HepG2 (cell line): ENCODE data around the gene TMEM183A. TPM values are rescaled to one million over a fixed set of nuclear protein-coding genes. Genes with fewer than 3 reads are reported as not detected.

Experiments used
- ATAC-seq: fragments of 200-7000 bp; cut with Tn5 transposase; 3 replicates; pipeline ENCODE4 v1.9.1; 2020; ENCODE audit warnings: mild to moderate bottlenecking, moderate library complexity
- BruUV-seq: library from RNA; stranded (reverse); fragments of 400-500 nt; replicated peaks from 2 replicates; lab custom pipeline; 2021; lab: Mats Ljungman, UMichigan
- CTCF ChIA-PET: fragments of 300-600 bp; formaldehyde crosslinking; extraction: SDS; loops from one replicate; lab custom pipeline; 2021; ENCODE audit warnings: low total read pairs, inconsistent platforms, low intra/inter-chr PET ratio; lab: Yijun Ruan, JAX
- POLR2A ChIA-PET: fragments of 350-600 bp; sonication (Branson Sonifier 250); formaldehyde crosslinking; loops from one replicate; lab custom pipeline; 2020; ENCODE audit warnings: antibody characterized with exemption, inconsistent platforms; lab: Yijun Ruan, JAX
- DNase-seq: peaks from one replicate; pipeline ENCODE4 v3.0.0-alpha.2; 2015; ENCODE audit warnings: low spot score
- FAIRE-seq: peaks from 3 replicates; lab custom pipeline; 2011; peaks lifted over from hg19 to GRCh38; lab: Jason Lieb, UNC
- H2AFZ ChIP-seq: one replicate; pipeline ENCODE4 v1.6.1; 2011; ENCODE audit warnings: low read length, inconsistent platforms
- H3K27ac ChIP-seq: fragments of 300-600 bp; 3 replicates; pipeline ENCODE4 v1.8.0; 2011; ENCODE audit warnings: mixed run types, mild to moderate bottlenecking, mixed read lengths, low read length, inconsistent platforms; ENCODE audit not compliant: insufficient read depth; ENCODE audit errors: extremely low read length
- H3K27me3 ChIP-seq, 2 experiments: fragments of 200-600 bp in 1 of 2; 2 replicates in 1 of 2; 3 replicates in 1 of 2; pipeline versions ENCODE4 v1.6.0 to v1.8.0; 2011; ENCODE audit warnings: low read length in 2 of 2, mild to moderate bottlenecking in 2 of 2, moderate library complexity in 2 of 2, inconsistent platforms in 1 of 2; ENCODE audit not compliant: insufficient read depth in 2 of 2, control insufficient read depth in 1 of 2
- H3K36me3 ChIP-seq, 2 experiments: fragments of 200-600 bp in 1 of 2; replicated peaks in 1 of 2; 2 replicates in 1 of 2; 3 replicates in 1 of 2; pipeline versions ENCODE4 v1.5.1 to v1.8.0; 2011; ENCODE audit warnings: low read length in 2 of 2, inconsistent platforms in 1 of 2; ENCODE audit not compliant: insufficient read depth in 2 of 2, control insufficient read depth in 1 of 2
- H3K4me1 ChIP-seq: 2 replicates; pipeline ENCODE4 v1.5.1; 2012; ENCODE audit warnings: low read length, inconsistent platforms; ENCODE audit not compliant: insufficient read depth
- H3K4me2 ChIP-seq: 2 replicates; pipeline ENCODE4 v1.6.0; 2011; ENCODE audit warnings: low read depth, low read length, inconsistent platforms
- H3K4me3 ChIP-seq, 3 experiments: fragments of 200-600 bp in 1 of 3; sonication (generic), shearing (Covaris generic) in 1 of 3; replicated peaks in 1 of 3; 2 replicates each; pipeline ENCODE4 v1.5.1; 2011 to 2016; ENCODE audit warnings: low read length in 3 of 3, inconsistent platforms in 2 of 3, low read depth in 2 of 3, mild to moderate bottlenecking in 2 of 3, control low read depth in 1 of 3, mixed read lengths in 1 of 3; ENCODE audit not compliant: insufficient read depth in 1 of 3
- H3K79me2 ChIP-seq: one replicate; pipeline ENCODE4 v1.6.1; 2011; ENCODE audit warnings: low read length, inconsistent platforms; ENCODE audit not compliant: insufficient read depth
- H3K9ac ChIP-seq: 2 replicates; pipeline ENCODE4 v1.6.0; 2011; ENCODE audit warnings: mild to moderate bottlenecking, low read depth, low read length, inconsistent platforms; ENCODE audit not compliant: insufficient read depth
- H3K9me3 ChIP-seq: 2 replicates; pipeline ENCODE4 v1.5.1; 2012; ENCODE audit warnings: mild to moderate bottlenecking, low read length
- H4K20me1 ChIP-seq: 2 replicates; pipeline ENCODE4 v1.6.0; 2011; ENCODE audit warnings: inconsistent platforms, mild to moderate bottlenecking, low read length, moderate library complexity; ENCODE audit not compliant: insufficient read depth
- BCL6 ChIP-seq: IDR thresholded peaks from 2 replicates; pipeline ENCODE4 v1.6.1; 2016; ENCODE audit warnings: missing genetic modification reagents, missing compliant biosample characterization
- ELF1 ChIP-seq: sonication (generic); formaldehyde crosslinking; IDR thresholded peaks from 2 replicates; pipeline ENCODE4 v1.4.0; 2020; ENCODE audit warnings: missing genetic modification reagents
- KAT8 ChIP-seq: IDR thresholded peaks from 2 replicates; pipeline ENCODE4 v1.6.1; 2016; ENCODE audit warnings: missing genetic modification reagents, missing compliant biosample characterization
- SP140L ChIP-seq: sonication (generic); formaldehyde crosslinking; IDR thresholded peaks from 2 replicates; pipeline ENCODE4 v1.4.0; 2020; ENCODE audit warnings: missing genetic modification reagents, borderline replicate concordance
- SP5 ChIP-seq: IDR thresholded peaks from 2 replicates; pipeline ENCODE4 v1.6.1; 2016; ENCODE audit warnings: low read depth, borderline replicate concordance
- SYNCRIP ChIP-seq: fragments of 200-400 bp; formaldehyde crosslinking; IDR thresholded peaks from 2 replicates; pipeline ENCODE4 v1.6.1; 2018; ENCODE audit warnings: mild to moderate bottlenecking, low read depth, low read length; ENCODE audit not compliant: insufficient read depth
- U2AF2 ChIP-seq: fragments of 200-400 bp; formaldehyde crosslinking; IDR thresholded peaks from 2 replicates; pipeline ENCODE4 v1.6.1; 2017; ENCODE audit warnings: low read depth, mild to moderate bottlenecking, low read length
- ZBTB42 ChIP-seq: sonication (generic); formaldehyde crosslinking; IDR thresholded peaks from 2 replicates; pipeline ENCODE4 v1.5.0; 2020; ENCODE audit warnings: mild to moderate bottlenecking, missing genetic modification reagents
- ZNF20 ChIP-seq: sonication (generic); formaldehyde crosslinking; IDR thresholded peaks from 2 replicates; pipeline ENCODE4 v1.4.0; 2020; ENCODE audit warnings: mild to moderate bottlenecking, moderate library complexity, missing genetic modification reagents
- ZNF274 ChIP-seq: sonication (generic); formaldehyde crosslinking; IDR thresholded peaks from 2 replicates; pipeline ENCODE4 v1.5.1; 2020; ENCODE audit warnings: mild to moderate bottlenecking, missing genetic modification reagents
- ZNF775 ChIP-seq: sonication (generic); formaldehyde crosslinking; IDR thresholded peaks from 2 replicates; pipeline ENCODE4 v1.4.0; 2020; ENCODE audit warnings: missing genetic modification reagents, mild to moderate bottlenecking, moderate library complexity, borderline replicate concordance
- ZNF879 ChIP-seq: sonication (generic); formaldehyde crosslinking; IDR thresholded peaks from 2 replicates; pipeline ENCODE4 v1.8.1; 2023; ENCODE audit warnings: missing genetic modification reagents
- ZSCAN9 ChIP-seq: IDR thresholded peaks from 2 replicates; pipeline ENCODE4 v1.6.1; 2016; ENCODE audit warnings: borderline replicate concordance
- whole genome bisulfite sequencing: methylation state at CpG from one replicate; pipeline ENCODE4 v1.1.6; 2017; ENCODE audit warnings: low lambda C conversion rate; 5-methylcytosine and 5-hydroxymethylcytosine counted together
- in situ Hi-C: cut with HindIII; loops from 2 replicates; pipeline ENCODE4 v1.10.0; 2017; ENCODE audit warnings: low pct_unique_long_range_greater_than_20kb; ENCODE audit not compliant: extremely low pct_ligation_motif_present
- intact Hi-C: fragments of 100-400 bp; cut with micrococcal nuclease; formaldehyde crosslinking; loops from one replicate; pipeline ENCODE4 v1.10.0; 2022; ENCODE audit not compliant: unreplicated experiment
- polyA plus RNA-seq, 8 experiments: library from polyadenylated mRNA; depleted of rRNA in 3 of 8; stranded (reverse) in 7 of 8; unstranded in 1 of 8; fragments of >200 nt; fragmentation: Illumina TruSeq in 4 of 8; extraction: Trizol in 4 of 8; gene quantifications; 2 replicates each; pipeline versions ENCODE4 v1.2.1 to v1.2.3, GENCODE V29; 2011 to 2016; ENCODE audit warnings: low read depth in 4 of 8, missing spikeins in 1 of 8, mixed read lengths in 1 of 8; ENCODE audit not compliant: insufficient read depth in 1 of 8
- total RNA-seq, 5 experiments: library from RNA; depleted of rRNA; stranded (reverse); fragments of >200 nt; fragmentation: Illumina TruSeq; extraction: Trizol; gene quantifications; 2 replicates each; pipeline ENCODE4 v1.2.3, GENCODE V29; 2016; ENCODE audit warnings: low read depth in 1 of 5
- TF ChIP-seq, protein P1 (sequence below): sonication (generic); formaldehyde crosslinking; IDR thresholded peaks from 2 replicates; pipeline ENCODE4 v1.4.0; 2020; ENCODE audit warnings: missing genetic modification reagents, borderline replicate concordance
- TF ChIP-seq, protein P2 (sequence below): sonication (generic); formaldehyde crosslinking; conservative IDR thresholded peaks from 2 replicates; pipeline ENCODE4 v1.4.0; 2020; ENCODE audit warnings: missing genetic modification reagents
- TF ChIP-seq, protein P3 (sequence below): sonication (generic); formaldehyde crosslinking; IDR thresholded peaks from 2 replicates; pipeline ENCODE4 v1.8.1; 2022; ENCODE audit warnings: mild to moderate bottlenecking, missing genetic modification reagents

Gene TMEM183A
- total and polyA plus RNA-seq, 2 of the 13 experiments (the other 11 are each of a cell fraction or from before 2014, with no cell fraction given), result 59.7 to 82.0 TPM

DNA sequence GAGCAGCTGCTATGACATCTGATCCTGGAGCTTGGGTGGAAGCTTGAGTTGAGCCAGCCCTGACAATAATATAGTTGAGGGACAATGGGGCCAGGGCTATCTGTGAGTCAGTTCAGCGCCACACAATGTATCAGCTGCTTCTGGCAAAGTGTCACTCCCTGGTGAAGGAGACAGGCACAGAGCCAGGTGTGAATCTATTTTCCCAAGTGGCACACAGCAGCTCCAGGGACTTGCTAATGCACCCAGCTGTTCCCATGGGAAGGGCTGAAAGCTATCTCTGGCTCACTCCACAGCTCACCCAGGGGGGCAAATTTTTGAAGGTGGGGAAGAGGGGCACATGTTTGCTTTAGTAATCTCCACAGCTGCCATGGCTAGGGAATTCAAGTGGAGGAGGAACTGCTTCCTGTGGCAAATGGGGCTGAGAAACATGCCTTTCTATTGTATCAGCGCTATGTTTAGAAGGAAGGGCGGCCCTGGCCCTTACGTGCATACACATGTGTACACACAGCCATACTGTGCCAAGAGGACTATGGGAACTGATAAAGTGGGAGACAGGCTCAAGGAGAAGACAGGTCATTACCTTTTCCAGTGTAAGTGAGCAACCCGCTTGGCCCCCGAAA, 42.3 kb upstream of the TMEM183A start:
- no peak for TF ChIP-seq SYNCRIP
- no peak for TF ChIP-seq ZNF775 (CRISPR knock-in tag)
- TF ChIP-seq, protein P1, sequence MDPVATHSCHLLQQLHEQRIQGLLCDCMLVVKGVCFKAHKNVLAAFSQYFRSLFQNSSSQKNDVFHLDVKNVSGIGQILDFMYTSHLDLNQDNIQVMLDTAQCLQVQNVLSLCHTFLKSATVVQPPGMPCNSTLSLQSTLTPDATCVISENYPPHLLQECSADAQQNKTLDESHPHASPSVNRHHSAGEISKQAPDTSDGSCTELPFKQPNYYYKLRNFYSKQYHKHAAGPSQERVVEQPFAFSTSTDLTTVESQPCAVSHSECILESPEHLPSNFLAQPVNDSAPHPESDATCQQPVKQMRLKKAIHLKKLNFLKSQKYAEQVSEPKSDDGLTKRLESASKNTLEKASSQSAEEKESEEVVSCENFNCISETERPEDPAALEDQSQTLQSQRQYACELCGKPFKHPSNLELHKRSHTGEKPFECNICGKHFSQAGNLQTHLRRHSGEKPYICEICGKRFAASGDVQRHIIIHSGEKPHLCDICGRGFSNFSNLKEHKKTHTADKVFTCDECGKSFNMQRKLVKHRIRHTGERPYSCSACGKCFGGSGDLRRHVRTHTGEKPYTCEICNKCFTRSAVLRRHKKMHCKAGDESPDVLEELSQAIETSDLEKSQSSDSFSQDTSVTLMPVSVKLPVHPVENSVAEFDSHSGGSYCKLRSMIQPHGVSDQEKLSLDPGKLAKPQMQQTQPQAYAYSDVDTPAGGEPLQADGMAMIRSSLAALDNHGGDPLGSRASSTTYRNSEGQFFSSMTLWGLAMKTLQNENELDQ (CRISPR knock-in tag), result no peak
- no peak for TF ChIP-seq KAT8
- TF ChIP-seq SP5 (CRISPR knock-in tag), result no peak
- TF ChIP-seq ZBTB42 (CRISPR knock-in tag), result no peak
- TF ChIP-seq BCL6 (CRISPR knock-in tag), result no peak
- no peak for TF ChIP-seq ZNF274
- TF ChIP-seq ZNF879, result no peak
- TF ChIP-seq U2AF2, result no peak
- no peak for TF ChIP-seq ZSCAN9
- TF ChIP-seq SP140L (CRISPR knock-in tag), result no peak
- TF ChIP-seq, protein P2, sequence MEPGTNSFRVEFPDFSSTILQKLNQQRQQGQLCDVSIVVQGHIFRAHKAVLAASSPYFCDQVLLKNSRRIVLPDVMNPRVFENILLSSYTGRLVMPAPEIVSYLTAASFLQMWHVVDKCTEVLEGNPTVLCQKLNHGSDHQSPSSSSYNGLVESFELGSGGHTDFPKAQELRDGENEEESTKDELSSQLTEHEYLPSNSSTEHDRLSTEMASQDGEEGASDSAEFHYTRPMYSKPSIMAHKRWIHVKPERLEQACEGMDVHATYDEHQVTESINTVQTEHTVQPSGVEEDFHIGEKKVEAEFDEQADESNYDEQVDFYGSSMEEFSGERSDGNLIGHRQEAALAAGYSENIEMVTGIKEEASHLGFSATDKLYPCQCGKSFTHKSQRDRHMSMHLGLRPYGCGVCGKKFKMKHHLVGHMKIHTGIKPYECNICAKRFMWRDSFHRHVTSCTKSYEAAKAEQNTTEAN, result no peak
- TF ChIP-seq ZNF20 (CRISPR knock-in tag), result no peak
- TF ChIP-seq, protein P3, sequence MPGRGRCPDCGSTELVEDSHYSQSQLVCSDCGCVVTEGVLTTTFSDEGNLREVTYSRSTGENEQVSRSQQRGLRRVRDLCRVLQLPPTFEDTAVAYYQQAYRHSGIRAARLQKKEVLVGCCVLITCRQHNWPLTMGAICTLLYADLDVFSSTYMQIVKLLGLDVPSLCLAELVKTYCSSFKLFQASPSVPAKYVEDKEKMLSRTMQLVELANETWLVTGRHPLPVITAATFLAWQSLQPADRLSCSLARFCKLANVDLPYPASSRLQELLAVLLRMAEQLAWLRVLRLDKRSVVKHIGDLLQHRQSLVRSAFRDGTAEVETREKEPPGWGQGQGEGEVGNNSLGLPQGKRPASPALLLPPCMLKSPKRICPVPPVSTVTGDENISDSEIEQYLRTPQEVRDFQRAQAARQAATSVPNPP (CRISPR knock-in tag), result no peak
- TF ChIP-seq ELF1 (CRISPR knock-in tag), result no peak
- ChIA-PET CTCF (no interaction called here), POLR2A (no interaction called here)
- intact Hi-C loops, result no loop called here
- H3K4me1 ChIP-seq, result peaks cover 27% of the 10 kb centered on the region
- in situ Hi-C loops, result no loop called here
- no peaks in the 10 kb centered on the region for H3K79me2 ChIP-seq
- no peak overlapping the region for H3K9ac ChIP-seq
- no peak overlapping the region for H3K4me3 ChIP-seq
- H4K20me1 ChIP-seq, result no peaks in the 10 kb centered on the region
- FAIRE-seq (no peak), ATAC-seq (no peak), DNase-seq (no peak)
- H3K9me3 ChIP-seq, result no peaks in the 10 kb centered on the region
- no peak overlapping the region for H3K4me2 ChIP-seq
- no peak overlapping the region for H3K27ac ChIP-seq
- peaks cover 1 to 5% of the 10 kb centered on the region in 2 experiments; a peak in 2 of 5 replicates for H3K36me3 ChIP-seq
- BruUV-seq, result no TSS peak
- WGBS, result 98% methylated on average over 6 of the region's 6 CpGs
- H3K27me3 ChIP-seq, result no peaks in the 10 kb centered on the region
- no peak overlapping the region for H2AFZ ChIP-seq
